Activated naive CD4-positive, alpha-beta T cell treated with anti-CD3 and anti-CD28 coated beads, Interleukin-2, amount 10 ng/mL, durations not matched to agents 7 days and 5 days (primary cell): ENCODE data around the gene VPS13D.
"Not testable (repeated sequence)": the region's sequence is repeated elsewhere in the genome, so short reads cannot be mapped to it uniquely, and the experiment has no call there.

Experiments
- CTCF ChIA-PET: fragments of 350-600 bp; sonication (Branson Sonifier 250); formaldehyde crosslinking; loops from one replicate; lab custom pipeline; 2021; ENCODE audit warnings: antibody characterized with exemption; lab: Charles Lee
- DNase-seq: peaks from one replicate; pipeline ENCODE4 v3.0.0-alpha.2; 2020
- H3K27ac Mint-ChIP-seq: one replicate; pipeline ENCODE4 v1.8.0; 2021; ENCODE audit warnings: mild to moderate bottlenecking, moderate library complexity, mixed read lengths
- H3K27me3 Mint-ChIP-seq: one replicate; pipeline ENCODE4 v1.8.0; 2021; ENCODE audit warnings: mild to moderate bottlenecking, mixed read lengths
- H3K36me3 Mint-ChIP-seq: one replicate; pipeline ENCODE4 v1.8.0; 2021; ENCODE audit warnings: mixed read lengths
- H3K4me1 Mint-ChIP-seq: one replicate; pipeline ENCODE4 v1.8.0; 2021; ENCODE audit warnings: mixed read lengths
- H3K4me3 Mint-ChIP-seq: one replicate; pipeline ENCODE4 v1.8.0; 2021; ENCODE audit warnings: mild to moderate bottlenecking, moderate library complexity, mixed read lengths
- H3K9me3 Mint-ChIP-seq: one replicate; pipeline ENCODE4 v1.8.0; 2021; ENCODE audit warnings: mixed read lengths

The VPS13D gene

GRCh38 chr1:12525311-12526181 is 295.7 kb downstream of the VPS13D start:
- H3K4me1 Mint-ChIP-seq = peaks cover 19% of the 10 kb centered on the region
- no peaks in the 10 kb centered on the region for H3K27me3 Mint-ChIP-seq
- no peak overlapping the region for H3K4me3 Mint-ChIP-seq
- peaks cover 17% of the 10 kb centered on the region for H3K36me3 Mint-ChIP-seq
- peaks cover 3% of the 10 kb centered on the region for H3K9me3 Mint-ChIP-seq
- no peak overlapping the region for H3K27ac Mint-ChIP-seq
- CTCF ChIA-PET = no interaction called here
- DNase-seq = no peak

- no peak overlapping the region for H3K4me3 Mint-ChIP-seq
- peaks cover 3% of the 10 kb centered on the region for H3K9me3 Mint-ChIP-seq
- H3K36me3 Mint-ChIP-seq = peaks cover 15% of the 10 kb centered on the region
- H3K27ac Mint-ChIP-seq = no peak overlapping the region
- CTCF ChIA-PET = no interaction called here
- DNase-seq = no peak
- peaks cover 19% of the 10 kb centered on the region for H3K4me1 Mint-ChIP-seq
- no peaks in the 10 kb centered on the region for H3K27me3 Mint-ChIP-seq
Measured at GRCh38 chr1:12527564-12527963, 297.7 kb downstream of the VPS13D start.

GRCh38 chr1:12528021-12528852 is 298.4 kb downstream of the VPS13D start:
- H3K9me3 Mint-ChIP-seq = peaks cover 3% of the 10 kb centered on the region
- no peak for DNase-seq
- peaks cover 19% of the 10 kb centered on the region for H3K4me1 Mint-ChIP-seq
- peaks cover 17% of the 10 kb centered on the region for H3K36me3 Mint-ChIP-seq
- no peaks in the 10 kb centered on the region for H3K27me3 Mint-ChIP-seq
- CTCF ChIA-PET = no interaction called here
- H3K4me3 Mint-ChIP-seq = no peak overlapping the region
- no peak overlapping the region for H3K27ac Mint-ChIP-seq

- H3K9me3 Mint-ChIP-seq = no peaks in the 10 kb centered on the region
- no peaks in the 10 kb centered on the region for H3K27me3 Mint-ChIP-seq
- H3K4me3 Mint-ChIP-seq = no peak overlapping the region
- DNase-seq = no peak
- CTCF ChIA-PET = no interaction called here
- H3K4me1 Mint-ChIP-seq = peaks cover 21% of the 10 kb centered on the region
- peak overlapping the region; percentile 7 for H3K27ac Mint-ChIP-seq
- peaks cover 12% of the 10 kb centered on the region for H3K36me3 Mint-ChIP-seq
Measured at GRCh38 chr1:12529640-12530174, 299.9 kb downstream of the VPS13D start.

GRCh38 chr1:12530462-12531178 is 300.8 kb downstream of the VPS13D start:
- no peak overlapping the region for H3K4me3 Mint-ChIP-seq
- no peaks in the 10 kb centered on the region for H3K27me3 Mint-ChIP-seq
- H3K36me3 Mint-ChIP-seq = peaks cover 18% of the 10 kb centered on the region
- no peak overlapping the region for H3K27ac Mint-ChIP-seq
- H3K4me1 Mint-ChIP-seq = peaks cover 14% of the 10 kb centered on the region
- CTCF ChIA-PET = no interaction called here
- no peak for DNase-seq
- H3K9me3 Mint-ChIP-seq = peaks cover 5% of the 10 kb centered on the region

GRCh38 chr1:12531179-12531499 is 301.3 kb downstream of the VPS13D start:
- CTCF ChIA-PET = no interaction called here
- H3K9me3 Mint-ChIP-seq = peaks cover 8% of the 10 kb centered on the region
- no peak overlapping the region for H3K4me3 Mint-ChIP-seq
- no peak overlapping the region for H3K27ac Mint-ChIP-seq
- peaks cover 16% of the 10 kb centered on the region for H3K4me1 Mint-ChIP-seq
- DNase-seq = no peak
- no peaks in the 10 kb centered on the region for H3K27me3 Mint-ChIP-seq
- H3K36me3 Mint-ChIP-seq = peaks cover 21% of the 10 kb centered on the region

GRCh38 chr1:12532405-12533315 is 302.8 kb downstream of the VPS13D start:
- no peak for DNase-seq
- Mint-ChIP-seq H3K36me3 (peaks cover 34% of the 10 kb centered on the region), H3K9me3 (peaks cover 19% of the 10 kb centered on the region), H3K4me1 (peaks cover 28% of the 10 kb centered on the region), H3K4me3 (no peak overlapping the region), H3K27ac (no peak overlapping the region), H3K27me3 (no peaks in the 10 kb centered on the region)
- CTCF ChIA-PET = no interaction called here

GRCh38 chr1:12536023-12536639 is 306.3 kb downstream of the VPS13D start:
- no peaks in the 10 kb centered on the region for H3K27me3 Mint-ChIP-seq
- CTCF ChIA-PET = no interaction called here
- DNase-seq = no peak
- H3K36me3 Mint-ChIP-seq = peaks cover 37% of the 10 kb centered on the region
- peaks cover 20% of the 10 kb centered on the region for H3K9me3 Mint-ChIP-seq
- H3K4me3 Mint-ChIP-seq = no peak overlapping the region
- H3K4me1 Mint-ChIP-seq = peaks cover 20% of the 10 kb centered on the region
- peak overlapping the region; percentile 50 for H3K27ac Mint-ChIP-seq

GRCh38 chr1:12537294-12537693 is 307.5 kb downstream of the VPS13D start:
- peaks cover 37% of the 10 kb centered on the region for H3K36me3 Mint-ChIP-seq
- H3K27ac Mint-ChIP-seq = no peak overlapping the region
- CTCF ChIA-PET = no interaction called here
- no peaks in the 10 kb centered on the region for H3K27me3 Mint-ChIP-seq
- peaks cover 20% of the 10 kb centered on the region for H3K9me3 Mint-ChIP-seq
- DNase-seq = no peak
- H3K4me1 Mint-ChIP-seq = peaks cover 20% of the 10 kb centered on the region
- H3K4me3 Mint-ChIP-seq = no peak overlapping the region

- no peak overlapping the region for H3K4me3 Mint-ChIP-seq
- peaks cover under 1% of the 10 kb centered on the region for H3K27me3 Mint-ChIP-seq
- H3K4me1 Mint-ChIP-seq = peaks cover 20% of the 10 kb centered on the region
- CTCF ChIA-PET = no interaction called here
- H3K9me3 Mint-ChIP-seq = peaks cover 20% of the 10 kb centered on the region
- DNase-seq = no peak
- peaks cover 37% of the 10 kb centered on the region for H3K36me3 Mint-ChIP-seq
- H3K27ac Mint-ChIP-seq = no peak overlapping the region
Measured at GRCh38 chr1:12537906-12538461, 308.2 kb downstream of the VPS13D start.

GRCh38 chr1:12538536-12538935 is 308.7 kb downstream of the VPS13D start:
- CTCF ChIA-PET, DNase-seq: not testable (repeated sequence)
- peaks cover 18% of the 10 kb centered on the region for H3K4me1 Mint-ChIP-seq

GRCh38 chr1:12539320-12539704 is 309.5 kb downstream of the VPS13D start:
- H3K27ac Mint-ChIP-seq = no peak overlapping the region
- peaks cover 31% of the 10 kb centered on the region for H3K36me3 Mint-ChIP-seq
- H3K4me3 Mint-ChIP-seq = no peak overlapping the region
- no peak for DNase-seq
- peaks cover 20% of the 10 kb centered on the region for H3K9me3 Mint-ChIP-seq
- peaks cover 15% of the 10 kb centered on the region for H3K4me1 Mint-ChIP-seq
- peaks cover 8% of the 10 kb centered on the region for H3K27me3 Mint-ChIP-seq
- CTCF ChIA-PET = no interaction called here

More at GRCh38 chr1:12538536-12538935, 308.7 kb downstream of the VPS13D start:
- not testable (repeated sequence) for H3K27ac Mint-ChIP-seq, H3K4me3 Mint-ChIP-seq, H3K27me3 Mint-ChIP-seq
- H3K36me3 Mint-ChIP-seq = peaks cover 34% of the 10 kb centered on the region
- peaks cover 20% of the 10 kb centered on the region for H3K9me3 Mint-ChIP-seq
